Fibroblast of lung (primary cell): ENCODE measurements around the gene SRSF3.

Experiments
- EZH2 ChIP-seq: IDR thresholded peaks from 2 replicates; pipeline ENCODE4 v1.5.1; 2012; ENCODE audit warnings: low read length, control low read depth, mild to moderate bottlenecking; ENCODE audit errors: missing control alignments
- TF ChIP-seq, protein P1 (sequence below), 2 donors: IDR thresholded peaks in 1 of 2; conservative IDR thresholded peaks in 1 of 2; 1 replicate in 1 of 2; 2 replicates in 1 of 2; pipeline ENCODE4 v1.5.1; 2011 to 2012; ENCODE audit warnings: low read length in 2 of 2, control low read depth in 1 of 2, inconsistent platforms in 1 of 2, low read depth in 1 of 2, mild to moderate bottlenecking in 1 of 2

DNA sequence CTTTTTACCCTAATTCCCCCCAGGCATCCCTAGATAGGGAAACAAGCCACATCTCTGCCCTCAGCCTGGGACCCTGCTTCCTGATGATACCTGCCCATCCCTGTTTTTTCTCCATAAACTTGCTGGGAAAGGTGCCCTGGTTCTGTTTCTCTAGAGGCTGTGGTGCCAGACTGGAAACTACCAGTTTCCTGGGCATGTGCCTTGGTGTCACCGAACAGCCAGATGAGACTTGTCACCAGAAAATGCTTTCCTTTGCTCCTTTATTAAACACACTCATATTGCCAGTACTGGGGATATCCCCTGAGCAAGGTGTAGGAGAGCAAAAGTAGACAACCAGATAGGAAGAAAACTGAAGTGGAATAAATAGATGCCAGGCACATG is 16.8 kb downstream of the SRSF3 start:
- TF ChIP-seq, protein P1, sequence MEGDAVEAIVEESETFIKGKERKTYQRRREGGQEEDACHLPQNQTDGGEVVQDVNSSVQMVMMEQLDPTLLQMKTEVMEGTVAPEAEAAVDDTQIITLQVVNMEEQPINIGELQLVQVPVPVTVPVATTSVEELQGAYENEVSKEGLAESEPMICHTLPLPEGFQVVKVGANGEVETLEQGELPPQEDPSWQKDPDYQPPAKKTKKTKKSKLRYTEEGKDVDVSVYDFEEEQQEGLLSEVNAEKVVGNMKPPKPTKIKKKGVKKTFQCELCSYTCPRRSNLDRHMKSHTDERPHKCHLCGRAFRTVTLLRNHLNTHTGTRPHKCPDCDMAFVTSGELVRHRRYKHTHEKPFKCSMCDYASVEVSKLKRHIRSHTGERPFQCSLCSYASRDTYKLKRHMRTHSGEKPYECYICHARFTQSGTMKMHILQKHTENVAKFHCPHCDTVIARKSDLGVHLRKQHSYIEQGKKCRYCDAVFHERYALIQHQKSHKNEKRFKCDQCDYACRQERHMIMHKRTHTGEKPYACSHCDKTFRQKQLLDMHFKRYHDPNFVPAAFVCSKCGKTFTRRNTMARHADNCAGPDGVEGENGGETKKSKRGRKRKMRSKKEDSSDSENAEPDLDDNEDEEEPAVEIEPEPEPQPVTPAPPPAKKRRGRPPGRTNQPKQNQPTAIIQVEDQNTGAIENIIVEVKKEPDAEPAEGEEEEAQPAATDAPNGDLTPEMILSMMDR (conservative IDR thresholded peaks at IDR 0.05 in 1 of 2, IDR thresholded peaks at IDR 0.05 in 1 of 2; ENCODE audit: low read depth in 1 of 2, low read length in 2 of 2): no peak
- no peak for TF ChIP-seq EZH2
